ENCODE measurements around the gene EPB41L3.

Gene EPB41L3

DNA sequence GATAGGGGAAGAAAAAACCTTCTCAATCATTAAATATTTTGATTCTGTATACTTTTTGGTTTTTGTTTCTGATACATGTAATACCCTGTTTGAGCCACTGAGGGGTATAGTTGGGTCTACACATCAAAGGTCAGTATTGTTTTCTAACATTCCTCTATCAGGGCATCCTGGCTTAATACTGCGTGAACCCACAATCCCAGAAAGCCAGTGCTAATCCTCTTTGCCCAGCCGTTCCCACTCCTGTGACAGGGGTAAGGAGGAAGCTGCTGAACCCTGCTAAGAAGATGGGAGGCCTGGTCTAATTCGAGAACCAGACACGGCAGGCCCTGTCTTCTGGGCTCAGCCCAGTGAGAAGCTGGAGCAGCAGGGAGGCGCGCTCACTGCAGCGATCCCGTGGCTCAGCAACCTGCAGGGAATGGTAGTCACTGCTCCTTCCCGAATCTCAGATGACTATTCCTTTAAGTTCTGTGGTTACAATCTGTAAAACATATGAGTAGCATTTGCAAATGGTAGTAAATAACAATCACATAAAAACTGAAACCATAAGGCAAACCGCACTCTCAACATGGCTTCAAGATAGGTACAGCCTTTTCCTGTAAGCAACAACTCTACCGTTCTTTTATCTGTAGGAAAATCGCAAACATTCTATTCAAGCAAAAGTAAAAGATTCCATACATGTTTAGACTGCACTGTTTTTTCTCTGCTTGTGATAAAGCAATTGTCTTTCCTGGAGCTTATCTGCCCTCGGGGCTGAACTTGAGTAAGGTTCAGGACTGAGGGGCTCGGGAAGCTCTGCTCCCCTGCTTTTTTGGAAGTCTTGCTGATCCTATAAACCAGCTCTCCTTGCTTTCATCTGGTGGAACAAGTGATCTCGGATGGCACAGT lies 87.0 kb downstream of the EPB41L3 start (continued):
- TF ChIP-seq ZFP3 (CRISPR knock-in tag; IDR thresholded peaks at IDR 0.05) (no peak), ZFP30 (CRISPR knock-in tag; IDR thresholded peaks at IDR 0.05) (no peak), BACH2 (CRISPR knock-in tag; IDR thresholded peaks at IDR 0.05; ENCODE audit: borderline replicate concordance) (no peak), ZNF8 (CRISPR knock-in tag; IDR thresholded peaks at IDR 0.05) (no peak)

DNA sequence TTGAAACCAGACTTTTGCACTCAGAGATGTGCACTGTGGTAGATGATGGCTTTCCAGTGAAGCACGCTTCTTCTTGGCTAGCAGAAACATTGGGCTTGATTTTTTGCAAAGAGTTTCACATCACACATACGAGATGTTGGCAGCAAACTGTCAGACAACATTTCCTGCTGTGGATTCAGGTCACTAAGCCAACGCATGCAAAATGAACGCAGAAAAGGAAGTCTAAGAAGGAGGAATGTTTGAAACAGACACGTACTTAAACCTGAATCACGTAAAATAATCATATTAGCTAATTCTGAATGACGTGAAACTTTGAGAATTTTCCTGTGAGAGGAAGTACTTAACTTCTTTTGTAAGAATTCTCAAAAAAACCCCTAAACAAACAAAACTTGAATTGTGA lies 88.1 kb downstream of the EPB41L3 start:
- no peak for ATAC-seq
- TF ChIP-seq BACH2 (CRISPR knock-in tag; IDR thresholded peaks at IDR 0.05; ENCODE audit: borderline replicate concordance) = no peak
- TF ChIP-seq ZNF8 (CRISPR knock-in tag; IDR thresholded peaks at IDR 0.05) = no peak
- TF ChIP-seq ZC3H10 (CRISPR knock-in tag; IDR thresholded peaks at IDR 0.05) = no peak
- TF ChIP-seq ZFP30 (CRISPR knock-in tag; IDR thresholded peaks at IDR 0.05) = no peak
- no peak for TF ChIP-seq ZFP3 (CRISPR knock-in tag; IDR thresholded peaks at IDR 0.05)

DNA sequence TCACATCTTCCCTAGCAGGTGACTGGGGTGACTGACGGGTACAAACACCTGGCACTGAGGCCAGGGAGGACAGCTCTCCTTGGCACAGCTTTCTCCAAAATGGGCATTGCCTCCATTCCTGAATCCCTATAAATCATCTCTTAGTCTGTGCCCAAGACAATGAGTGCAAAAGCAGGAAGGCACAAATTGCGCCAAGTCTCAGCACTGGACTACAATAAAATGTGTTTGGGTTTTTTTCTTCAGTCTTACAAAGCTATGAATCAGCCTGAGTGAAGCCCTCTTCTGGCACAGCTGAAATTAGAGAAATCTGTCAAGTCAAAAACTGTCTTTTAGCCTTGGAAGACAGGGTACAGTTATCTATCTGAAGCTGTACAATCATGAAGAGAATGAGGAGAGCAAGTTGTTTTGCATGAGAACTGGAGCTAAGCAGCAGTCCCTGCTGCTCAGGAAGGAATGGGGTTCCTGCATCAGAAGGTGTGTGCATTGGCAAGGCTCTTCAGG lies 90.8 kb downstream of the EPB41L3 start:
- TF ChIP-seq BACH2 (CRISPR knock-in tag; IDR thresholded peaks at IDR 0.05; ENCODE audit: borderline replicate concordance) (no peak), ARNTL (CRISPR knock-in tag; IDR thresholded peaks at IDR 0.05; ENCODE audit: borderline replicate concordance, low read depth) (no peak), TCF4 (CRISPR knock-in tag; IDR thresholded peaks at IDR 0.05; ENCODE audit: borderline replicate concordance) (no peak), RARB (CRISPR knock-in tag; IDR thresholded peaks at IDR 0.05) (no peak), ZNF70 (CRISPR knock-in tag; IDR thresholded peaks at IDR 0.05) (no peak), ISL1 (CRISPR knock-in tag; IDR thresholded peaks at IDR 0.05) (no peak), PPARA (CRISPR knock-in tag; IDR thresholded peaks at IDR 0.05; ENCODE audit: borderline replicate concordance) (no peak), ZFP30 (CRISPR knock-in tag; IDR thresholded peaks at IDR 0.05) (no peak), TOX (CRISPR knock-in tag; IDR thresholded peaks at IDR 0.05; ENCODE audit: borderline replicate concordance) (no peak), ESRRG (CRISPR knock-in tag; IDR thresholded peaks at IDR 0.05) (no peak), SNAI2 (CRISPR knock-in tag; IDR thresholded peaks at IDR 0.05) (no peak), ZNF565 (CRISPR knock-in tag; conservative IDR thresholded peaks at IDR 0.05; ENCODE audit: low read depth) (no peak), CSDC2 (CRISPR knock-in tag; IDR thresholded peaks at IDR 0.05) (no peak), ZFP3 (CRISPR knock-in tag; IDR thresholded peaks at IDR 0.05) (no peak)
- TF ChIP-seq, protein P1, sequence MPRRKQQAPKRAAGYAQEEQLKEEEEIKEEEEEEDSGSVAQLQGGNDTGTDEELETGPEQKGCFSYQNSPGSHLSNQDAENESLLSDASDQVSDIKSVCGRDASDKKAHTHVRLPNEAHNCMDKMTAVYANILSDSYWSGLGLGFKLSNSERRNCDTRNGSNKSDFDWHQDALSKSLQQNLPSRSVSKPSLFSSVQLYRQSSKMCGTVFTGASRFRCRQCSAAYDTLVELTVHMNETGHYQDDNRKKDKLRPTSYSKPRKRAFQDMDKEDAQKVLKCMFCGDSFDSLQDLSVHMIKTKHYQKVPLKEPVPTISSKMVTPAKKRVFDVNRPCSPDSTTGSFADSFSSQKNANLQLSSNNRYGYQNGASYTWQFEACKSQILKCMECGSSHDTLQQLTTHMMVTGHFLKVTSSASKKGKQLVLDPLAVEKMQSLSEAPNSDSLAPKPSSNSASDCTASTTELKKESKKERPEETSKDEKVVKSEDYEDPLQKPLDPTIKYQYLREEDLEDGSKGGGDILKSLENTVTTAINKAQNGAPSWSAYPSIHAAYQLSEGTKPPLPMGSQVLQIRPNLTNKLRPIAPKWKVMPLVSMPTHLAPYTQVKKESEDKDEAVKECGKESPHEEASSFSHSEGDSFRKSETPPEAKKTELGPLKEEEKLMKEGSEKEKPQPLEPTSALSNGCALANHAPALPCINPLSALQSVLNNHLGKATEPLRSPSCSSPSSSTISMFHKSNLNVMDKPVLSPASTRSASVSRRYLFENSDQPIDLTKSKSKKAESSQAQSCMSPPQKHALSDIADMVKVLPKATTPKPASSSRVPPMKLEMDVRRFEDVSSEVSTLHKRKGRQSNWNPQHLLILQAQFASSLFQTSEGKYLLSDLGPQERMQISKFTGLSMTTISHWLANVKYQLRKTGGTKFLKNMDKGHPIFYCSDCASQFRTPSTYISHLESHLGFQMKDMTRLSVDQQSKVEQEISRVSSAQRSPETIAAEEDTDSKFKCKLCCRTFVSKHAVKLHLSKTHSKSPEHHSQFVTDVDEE (CRISPR knock-in tag; IDR thresholded peaks at IDR 0.05) = no peak
- TF ChIP-seq, protein P2, sequence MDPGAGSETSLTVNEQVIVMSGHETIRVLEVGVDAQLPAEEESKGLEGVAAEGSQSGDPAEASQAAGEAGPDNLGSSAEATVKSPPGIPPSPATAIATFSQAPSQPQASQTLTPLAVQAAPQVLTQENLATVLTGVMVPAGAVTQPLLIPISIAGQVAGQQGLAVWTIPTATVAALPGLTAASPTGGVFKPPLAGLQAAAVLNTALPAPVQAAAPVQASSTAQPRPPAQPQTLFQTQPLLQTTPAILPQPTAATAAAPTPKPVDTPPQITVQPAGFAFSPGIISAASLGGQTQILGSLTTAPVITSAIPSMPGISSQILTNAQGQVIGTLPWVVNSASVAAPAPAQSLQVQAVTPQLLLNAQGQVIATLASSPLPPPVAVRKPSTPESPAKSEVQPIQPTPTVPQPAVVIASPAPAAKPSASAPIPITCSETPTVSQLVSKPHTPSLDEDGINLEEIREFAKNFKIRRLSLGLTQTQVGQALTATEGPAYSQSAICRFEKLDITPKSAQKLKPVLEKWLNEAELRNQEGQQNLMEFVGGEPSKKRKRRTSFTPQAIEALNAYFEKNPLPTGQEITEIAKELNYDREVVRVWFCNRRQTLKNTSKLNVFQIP (CRISPR knock-in tag; IDR thresholded peaks at IDR 0.05; ENCODE audit: borderline replicate concordance, low read depth) = no peak
- TF ChIP-seq, protein P3, sequence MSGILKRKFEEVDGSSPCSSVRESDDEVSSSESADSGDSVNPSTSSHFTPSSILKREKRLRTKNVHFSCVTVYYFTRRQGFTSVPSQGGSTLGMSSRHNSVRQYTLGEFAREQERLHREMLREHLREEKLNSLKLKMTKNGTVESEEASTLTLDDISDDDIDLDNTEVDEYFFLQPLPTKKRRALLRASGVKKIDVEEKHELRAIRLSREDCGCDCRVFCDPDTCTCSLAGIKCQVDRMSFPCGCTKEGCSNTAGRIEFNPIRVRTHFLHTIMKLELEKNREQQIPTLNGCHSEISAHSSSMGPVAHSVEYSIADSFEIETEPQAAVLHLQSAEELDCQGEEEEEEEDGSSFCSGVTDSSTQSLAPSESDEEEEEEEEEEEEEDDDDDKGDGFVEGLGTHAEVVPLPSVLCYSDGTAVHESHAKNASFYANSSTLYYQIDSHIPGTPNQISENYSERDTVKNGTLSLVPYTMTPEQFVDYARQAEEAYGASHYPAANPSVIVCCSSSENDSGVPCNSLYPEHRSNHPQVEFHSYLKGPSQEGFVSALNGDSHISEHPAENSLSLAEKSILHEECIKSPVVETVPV (CRISPR knock-in tag; IDR thresholded peaks at IDR 0.05) = no peak
- no peak for ATAC-seq

DNA sequence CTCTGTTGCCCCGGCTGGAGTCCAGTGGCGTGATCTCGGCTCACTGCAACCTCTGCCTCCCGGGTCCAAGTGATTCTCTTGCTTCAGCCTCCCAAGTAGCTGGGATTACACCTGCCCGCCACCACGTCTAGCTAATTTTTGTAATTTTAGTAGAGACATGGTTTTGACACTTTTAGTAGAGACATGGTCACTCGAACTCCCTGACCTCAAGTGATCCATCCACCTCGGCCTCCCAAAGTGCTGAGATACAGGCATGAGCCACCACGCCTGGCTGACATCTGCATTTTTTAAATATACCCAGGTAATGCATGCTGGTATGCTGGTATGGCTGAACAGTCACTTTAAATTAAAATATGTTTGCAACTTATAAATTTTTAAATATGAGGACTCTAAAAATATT lies 91.9 kb downstream of the EPB41L3 start:
- no peak for ATAC-seq
- TF ChIP-seq BACH2 (CRISPR knock-in tag; IDR thresholded peaks at IDR 0.05; ENCODE audit: borderline replicate concordance) (no peak), GLIS3 (CRISPR knock-in tag; IDR thresholded peaks at IDR 0.05) (no peak), CSDC2 (CRISPR knock-in tag; IDR thresholded peaks at IDR 0.05) (no peak), ZFP30 (CRISPR knock-in tag; IDR thresholded peaks at IDR 0.05) (no peak), TOX (CRISPR knock-in tag; IDR thresholded peaks at IDR 0.05; ENCODE audit: borderline replicate concordance) (no peak), OSR1 (CRISPR knock-in tag; IDR thresholded peaks at IDR 0.05) (no peak), ZFP3 (CRISPR knock-in tag; IDR thresholded peaks at IDR 0.05) (no peak), ZNF565 (CRISPR knock-in tag; conservative IDR thresholded peaks at IDR 0.05; ENCODE audit: low read depth) (no peak), ESRRG (CRISPR knock-in tag; IDR thresholded peaks at IDR 0.05) (no peak), ZNF70 (CRISPR knock-in tag; IDR thresholded peaks at IDR 0.05) (no peak)
- TF ChIP-seq, protein P2 (CRISPR knock-in tag; IDR thresholded peaks at IDR 0.05; ENCODE audit: borderline replicate concordance, low read depth) = no peak
- TF ChIP-seq, protein P4, sequence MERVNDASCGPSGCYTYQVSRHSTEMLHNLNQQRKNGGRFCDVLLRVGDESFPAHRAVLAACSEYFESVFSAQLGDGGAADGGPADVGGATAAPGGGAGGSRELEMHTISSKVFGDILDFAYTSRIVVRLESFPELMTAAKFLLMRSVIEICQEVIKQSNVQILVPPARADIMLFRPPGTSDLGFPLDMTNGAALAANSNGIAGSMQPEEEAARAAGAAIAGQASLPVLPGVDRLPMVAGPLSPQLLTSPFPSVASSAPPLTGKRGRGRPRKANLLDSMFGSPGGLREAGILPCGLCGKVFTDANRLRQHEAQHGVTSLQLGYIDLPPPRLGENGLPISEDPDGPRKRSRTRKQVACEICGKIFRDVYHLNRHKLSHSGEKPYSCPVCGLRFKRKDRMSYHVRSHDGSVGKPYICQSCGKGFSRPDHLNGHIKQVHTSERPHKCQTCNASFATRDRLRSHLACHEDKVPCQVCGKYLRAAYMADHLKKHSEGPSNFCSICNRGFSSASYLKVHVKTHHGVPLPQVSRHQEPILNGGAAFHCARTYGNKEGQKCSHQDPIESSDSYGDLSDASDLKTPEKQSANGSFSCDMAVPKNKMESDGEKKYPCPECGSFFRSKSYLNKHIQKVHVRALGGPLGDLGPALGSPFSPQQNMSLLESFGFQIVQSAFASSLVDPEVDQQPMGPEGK (CRISPR knock-in tag; IDR thresholded peaks at IDR 0.05; ENCODE audit: borderline replicate concordance) = no peak
- TF ChIP-seq, protein P3 (CRISPR knock-in tag; IDR thresholded peaks at IDR 0.05) = no peak
